HG02884 (cell line): ENCODE measurements around the gene CARM1.

Source experiments
- ATAC-seq: cut with Tn5 transposase; IDR thresholded peaks from one replicate; pipeline ENCODE4 v1.9.1; 2021; ENCODE audit warnings: mild to moderate bottlenecking, moderate library complexity; ENCODE audit not compliant: unreplicated experiment

Gene CARM1

GRCh38 chr19:10968527-10969135 lies 97.3 kb downstream of the CARM1 start:
- no peak for ATAC-seq

GRCh38 chr19:10971107-10971726 lies 99.9 kb downstream of the CARM1 start:
- no peak for ATAC-seq
